NCI-H748 (cell line): ENCODE data around the gene ODAD4.
A peak's percentile ranks its signal among the peaks of the same experiment; 100 is the strongest.
"Not testable (repeated sequence)": the region's sequence is repeated elsewhere in the genome, so short reads cannot be mapped to it uniquely, and the experiment has no call there.

Source experiments
- DNase-seq: peaks from one replicate; lab custom pipeline; 2025; ENCODE audit not compliant: unreplicated experiment; lab: John Stamatoyannopoulos, UW

ODAD4 gene

GRCh38 chr17:41912925-41913324 is 17.5 kb upstream of the ODAD4 start:
- DNase-seq: no peak

DNA sequence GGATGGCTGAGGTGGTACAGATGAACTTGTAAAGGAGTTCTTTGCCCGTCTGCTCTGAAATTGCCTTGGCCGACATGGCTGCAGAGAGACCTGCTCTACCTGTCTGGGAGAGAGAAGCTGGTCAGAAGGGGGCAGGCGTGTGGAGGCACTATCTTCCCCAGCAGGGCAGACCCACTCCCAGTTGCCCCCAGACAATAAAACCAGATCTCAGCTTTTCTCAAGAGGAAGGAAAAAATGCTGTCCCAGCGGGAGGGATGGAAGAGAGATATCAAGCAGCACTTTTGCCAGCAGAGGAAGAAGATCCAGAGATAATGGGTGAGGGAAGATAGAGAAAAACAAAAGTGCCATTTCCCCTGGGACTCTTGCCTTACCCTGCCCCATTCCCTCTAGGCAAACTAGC is 16.6 kb upstream of the ODAD4 start:
- no peak for DNase-seq

- DNase-seq: no peak
Measured at GRCh38 chr17:41914358-41914766, 16.1 kb upstream of the ODAD4 start.

- DNase-seq: no peak
Measured at GRCh38 chr17:41915020-41915419, 15.4 kb upstream of the ODAD4 start.

DNA sequence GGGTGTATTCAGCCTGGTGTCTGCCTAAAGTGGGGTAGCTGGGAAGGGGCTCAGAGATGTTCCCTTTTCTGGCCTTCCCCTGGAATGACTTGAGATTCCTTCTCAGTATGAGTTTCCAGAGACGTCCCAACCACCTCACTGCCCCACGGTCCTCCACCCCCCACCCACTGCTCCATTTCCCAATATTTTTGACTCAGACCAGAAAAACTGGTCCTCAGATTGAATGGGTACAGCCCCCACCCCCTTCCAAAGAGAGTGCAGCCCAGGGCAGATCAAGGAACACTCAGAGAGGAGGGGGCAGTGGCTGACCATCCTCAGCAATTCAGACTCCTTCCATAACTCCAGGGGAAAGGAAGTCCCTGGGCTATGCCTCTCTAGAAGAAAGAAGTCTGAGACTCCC is 14.9 kb upstream of the ODAD4 start:
- no peak for DNase-seq

DNA sequence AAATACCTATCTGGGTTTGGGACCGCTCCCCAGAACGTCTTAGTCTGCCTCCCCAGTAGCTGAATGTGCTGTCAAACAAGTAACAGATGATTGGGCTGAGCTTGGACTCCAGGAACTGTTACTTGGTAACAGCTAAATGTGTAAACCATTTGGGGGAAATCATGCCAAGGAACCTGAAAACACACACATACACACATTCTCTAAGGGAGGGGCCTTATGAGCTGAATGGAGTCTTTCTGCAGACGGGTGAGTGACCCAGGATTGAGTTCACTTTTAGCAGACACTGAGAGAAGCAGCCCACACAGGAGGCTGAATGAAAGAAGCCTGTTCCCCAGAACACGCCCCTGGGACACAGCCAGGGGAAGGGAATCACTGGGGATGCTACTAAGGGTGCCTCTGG is 13.2 kb upstream of the ODAD4 start:
- DNase-seq: no peak

GRCh38 chr17:41917679-41918313 is 12.6 kb upstream of the ODAD4 start:
- DNase-seq: peak; percentile 72

DNA sequence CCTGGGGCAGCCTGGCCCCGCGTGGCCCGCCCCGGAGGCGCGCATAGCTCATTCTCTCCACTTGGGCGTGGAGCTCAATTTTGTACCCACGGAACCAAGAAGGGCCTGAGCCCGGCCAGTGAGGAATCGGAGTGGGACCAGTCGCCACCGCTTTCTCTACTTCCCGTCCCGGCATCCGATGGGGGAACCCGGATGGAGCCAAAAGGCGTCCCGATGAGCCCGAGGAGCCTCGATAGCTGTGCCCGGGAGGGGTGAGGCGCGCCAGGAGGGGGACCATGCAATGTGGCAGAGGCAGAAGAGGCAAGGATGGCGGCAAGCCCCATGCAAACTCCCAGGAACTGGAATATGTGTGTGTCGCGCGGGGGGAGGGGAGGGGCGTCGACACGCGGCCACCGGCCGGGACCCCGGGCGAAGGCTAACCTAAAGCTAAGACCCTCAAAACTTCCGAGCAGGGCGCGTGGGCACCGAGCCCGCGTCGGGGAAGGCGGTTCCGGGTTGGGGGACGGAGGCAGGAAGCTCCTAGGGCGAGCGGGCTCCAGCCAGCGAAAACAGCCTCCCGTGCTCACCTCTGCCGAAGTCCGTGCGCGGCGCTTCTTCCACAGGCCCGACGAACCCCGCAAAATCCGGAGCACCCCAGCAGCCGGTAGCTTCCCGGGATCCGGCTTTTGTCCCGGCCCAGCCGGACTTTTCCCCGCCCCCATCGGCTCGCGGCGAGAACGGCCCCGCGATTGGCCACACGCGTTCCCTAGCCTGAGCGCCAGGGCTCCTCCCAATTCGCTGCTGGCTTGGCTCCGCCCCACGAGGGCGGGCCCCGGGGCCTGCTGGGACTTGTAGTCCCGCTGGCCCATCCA is 11.9 kb upstream of the ODAD4 start, which contains the start of gene ACLY:
TSS of gene ACLY (minus strand) at position 638 of the 851 bp plus-strand sequence. CDS start 5,078 bp downstream, outside the sequence.
- DNase-seq: peak; percentile 98

DNA sequence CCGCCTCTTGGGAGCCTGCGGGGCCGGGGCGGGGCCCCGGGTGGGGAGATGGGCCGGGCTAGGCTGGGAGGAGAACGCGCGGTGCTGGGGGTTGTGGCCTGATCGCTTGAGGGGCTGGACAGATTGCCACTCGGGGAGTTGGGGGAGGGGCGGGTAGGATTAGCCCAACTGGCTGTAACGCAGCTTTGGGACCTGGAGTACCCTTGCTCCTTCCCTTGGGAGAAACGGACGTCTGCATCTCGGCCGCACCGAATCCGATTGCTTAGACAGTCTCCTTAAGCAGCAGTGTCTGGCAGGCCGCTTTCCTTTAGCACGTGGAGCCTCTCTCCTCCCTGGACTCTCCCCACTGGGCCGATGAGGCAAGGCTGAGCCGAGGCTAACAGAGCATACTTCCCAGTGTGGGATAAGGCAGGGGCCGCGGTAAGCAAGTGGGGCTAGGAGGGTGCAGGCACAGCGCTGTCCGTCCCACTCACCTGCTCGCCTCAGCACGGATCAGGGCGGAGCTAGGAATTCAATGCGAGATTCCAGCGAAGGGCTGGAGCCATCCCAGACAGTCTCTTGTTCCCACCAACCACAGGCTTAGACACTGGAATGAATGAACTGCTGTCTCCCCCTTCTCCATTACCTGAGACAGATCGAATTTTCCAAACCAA is 11.1 kb upstream of the ODAD4 start:
- peak; percentile 78 for DNase-seq

GRCh38 chr17:41919840-41920579 is 10.4 kb upstream of the ODAD4 start:
- no peak for DNase-seq

- no peak for DNase-seq
Measured at GRCh38 chr17:41920580-41920955, 9.8 kb upstream of the ODAD4 start.

- no peak for DNase-seq
Measured at GRCh38 chr17:41925991-41926590, 4.3 kb upstream of the ODAD4 start.

GRCh38 chr17:41928693-41929251 is 1.6 kb upstream of the ODAD4 start:
- DNase-seq: no peak

DNA sequence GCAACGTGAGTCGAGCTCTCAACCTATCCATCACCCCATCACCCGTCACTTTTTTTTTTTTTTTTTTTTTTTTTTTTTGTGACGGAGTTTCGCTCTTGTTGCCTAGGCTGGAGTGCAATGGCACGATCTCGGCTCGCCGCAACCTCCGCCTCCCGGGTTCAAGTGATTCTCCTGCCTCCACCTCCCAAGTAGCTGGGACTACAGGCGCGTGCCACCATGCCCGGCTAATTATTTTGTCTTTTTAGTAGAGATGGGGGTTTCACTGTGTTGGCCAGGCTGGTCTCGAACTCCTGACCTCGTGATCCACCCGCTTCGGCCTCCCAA is 378 bp downstream of the ODAD4 start:
- DNase-seq: not testable (repeated sequence)

DNA sequence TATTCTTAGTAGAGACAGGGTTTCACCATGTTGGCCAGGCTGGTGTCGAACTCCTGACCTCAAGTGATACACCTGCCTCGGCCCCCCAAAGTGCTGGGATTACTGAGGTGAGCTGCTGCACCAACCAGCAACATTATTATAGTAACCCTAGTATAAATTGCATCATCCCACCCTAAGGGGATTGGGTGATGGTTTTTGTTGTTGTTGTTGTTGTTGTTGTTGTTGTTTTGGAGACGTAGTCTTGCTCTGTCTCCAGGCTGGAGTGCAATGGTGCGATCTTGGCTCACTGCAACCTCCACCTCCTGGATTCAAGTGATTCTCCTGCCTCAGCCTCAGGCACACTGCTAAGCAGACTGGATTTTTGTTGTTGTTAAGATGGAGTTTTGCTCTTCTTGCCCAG is 1.3 kb downstream of the ODAD4 start:
- DNase-seq: not testable (repeated sequence)

GRCh38 chr17:41932816-41933389 is 2.5 kb downstream of the ODAD4 start:
- DNase-seq: no peak

GRCh38 chr17:41935641-41936040 is 5.2 kb downstream of the ODAD4 start:
- DNase-seq: no peak

DNA sequence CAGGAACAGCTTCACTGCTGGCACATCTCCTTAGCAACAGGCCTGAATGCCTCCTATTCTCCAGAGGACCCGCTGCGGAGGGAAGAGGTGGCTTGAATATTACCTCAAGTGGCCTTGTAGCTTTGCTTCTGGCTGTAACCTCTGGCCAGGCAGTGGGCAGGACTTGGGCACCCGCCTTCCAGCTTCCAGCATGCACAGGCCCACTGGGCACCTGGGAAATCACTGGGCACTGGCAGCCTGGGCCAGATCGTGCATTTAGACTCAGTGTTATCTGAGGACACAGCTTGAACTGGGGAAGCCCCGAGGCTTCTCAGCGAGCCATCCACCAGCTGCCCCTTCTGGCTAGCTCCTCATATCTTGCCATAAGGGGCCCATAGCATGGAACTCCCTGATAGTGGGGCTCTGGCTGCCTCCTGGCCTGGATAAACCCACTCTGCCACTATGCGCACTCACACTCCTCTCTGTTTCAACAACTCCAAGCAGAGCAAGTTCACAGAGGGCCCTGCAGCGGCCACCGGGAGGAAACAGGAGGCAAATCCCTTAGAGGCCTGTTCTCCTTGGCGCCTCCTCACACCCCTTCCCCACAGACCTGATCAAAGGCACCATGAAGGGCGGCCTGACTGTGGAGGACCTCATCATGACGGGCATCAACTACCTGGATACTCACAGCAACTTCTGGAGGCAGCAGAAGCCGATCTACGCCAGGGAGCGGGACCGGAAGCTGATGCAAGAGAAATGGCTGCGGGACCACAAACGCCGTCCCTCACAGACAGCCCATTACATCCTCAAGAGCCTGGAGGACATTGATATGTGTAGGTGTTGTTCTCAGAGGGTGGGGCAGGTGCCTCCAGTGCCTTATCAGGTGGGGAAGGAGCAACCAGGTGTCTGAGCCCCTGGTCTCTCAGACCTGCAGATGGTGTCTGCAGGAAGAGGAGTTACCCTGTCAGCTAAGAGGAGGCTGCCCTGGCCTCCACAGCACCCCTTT is 7.8 kb downstream of the ODAD4 start:
- DNase-seq: no peak

DNA sequence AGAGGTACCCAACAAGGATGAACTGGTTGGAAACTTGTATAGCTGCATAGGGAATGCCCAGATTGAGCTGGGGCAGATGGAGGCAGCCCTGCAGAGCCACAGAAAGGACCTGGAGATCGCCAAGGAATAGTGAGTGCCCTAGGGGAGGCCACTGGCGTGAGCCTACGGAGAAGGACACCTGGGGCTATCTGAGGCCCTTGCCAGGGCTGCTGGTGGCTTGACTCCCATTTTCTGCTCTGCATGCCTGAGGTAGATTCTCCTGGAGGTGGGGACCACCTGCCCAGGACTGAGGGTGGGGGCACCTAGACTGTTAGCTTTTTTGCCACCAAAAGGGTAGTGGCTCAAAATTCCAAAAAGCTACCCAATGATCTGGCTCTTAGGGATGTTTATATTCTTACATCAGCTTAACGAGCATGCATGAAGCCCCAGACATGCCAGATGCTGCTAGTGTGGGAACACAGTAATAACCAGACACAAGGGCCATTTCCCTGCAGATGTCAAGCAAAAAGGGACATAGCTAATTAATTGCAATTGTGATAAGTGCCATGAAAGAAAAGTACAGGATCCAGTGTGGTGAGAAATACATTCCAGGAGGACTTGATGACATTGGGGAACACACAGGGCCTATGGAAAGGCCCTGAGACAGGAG is 8.8 kb downstream of the ODAD4 start:
- DNase-seq: no peak
